ENCODE measurements around the gene NEDD4L.
"Not testable (repeated sequence)": the region's sequence is repeated elsewhere in the genome, so short reads cannot be mapped to it uniquely, and the experiment has no call there.

Gene NEDD4L

DNA sequence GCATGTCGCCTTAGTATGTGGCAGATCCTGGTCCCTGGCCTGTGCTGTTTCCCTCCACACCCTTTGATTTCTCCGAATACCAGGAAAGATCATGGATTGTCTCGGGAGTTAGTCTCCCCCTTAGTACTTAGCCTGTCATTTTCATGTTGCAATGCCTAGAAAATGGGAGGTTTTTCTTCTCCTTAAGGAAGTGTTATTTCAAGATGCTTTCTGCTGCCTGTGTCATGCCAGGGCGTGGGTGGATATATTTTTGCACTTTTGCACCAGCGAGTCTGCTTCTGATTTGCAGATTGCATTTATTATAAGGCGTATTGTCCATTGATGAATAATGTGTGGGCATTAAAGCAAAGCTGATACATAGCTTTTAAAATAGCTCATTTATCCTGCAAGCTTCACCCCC, 223.5 kb downstream of the NEDD4L start:
- Mint-ChIP-seq H3K27me3 (ENCODE audit: low read depth) (peaks cover 5% of the 10 kb centered on the region), H3K4me1 (ENCODE audit: low read depth) (peaks cover 2% of the 10 kb centered on the region), H3K9me3 (no peaks in the 10 kb centered on the region), H3K27ac (no peak overlapping the region), H3K36me3 (ENCODE audit: low read depth) (no peaks in the 10 kb centered on the region), H3K4me3 (no peak overlapping the region)
- no peak for DNase-seq (ENCODE audit: low spot score)

DNA sequence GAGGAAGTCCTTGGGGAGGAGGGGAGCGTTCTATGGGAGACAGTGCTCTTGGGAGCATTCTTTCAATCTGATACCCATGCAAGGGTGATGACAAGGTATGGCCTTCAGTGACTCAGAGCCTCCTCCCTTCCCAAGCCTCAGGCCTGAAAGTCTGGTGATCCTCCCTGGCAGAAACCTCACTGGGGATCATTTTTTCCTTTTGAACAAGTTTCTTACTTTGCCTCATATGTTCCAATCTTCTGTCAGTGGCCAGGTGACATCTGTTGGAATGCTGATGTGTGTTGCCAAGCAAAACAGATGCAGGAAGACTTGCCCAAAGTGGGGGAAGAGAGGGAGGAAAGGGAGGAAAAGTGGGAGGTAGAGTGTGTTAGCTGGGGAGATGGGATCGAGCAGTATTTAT, 224.8 kb downstream of the NEDD4L start:
- Mint-ChIP-seq H3K36me3 (ENCODE audit: low read depth) (no peaks in the 10 kb centered on the region), H3K27me3 (ENCODE audit: low read depth) (peaks cover 5% of the 10 kb centered on the region), H3K9me3 (no peaks in the 10 kb centered on the region), H3K27ac (no peak overlapping the region), H3K4me1 (ENCODE audit: low read depth) (peaks cover 5% of the 10 kb centered on the region), H3K4me3 (no peak overlapping the region)
- no peak for DNase-seq (ENCODE audit: low spot score)

DNA sequence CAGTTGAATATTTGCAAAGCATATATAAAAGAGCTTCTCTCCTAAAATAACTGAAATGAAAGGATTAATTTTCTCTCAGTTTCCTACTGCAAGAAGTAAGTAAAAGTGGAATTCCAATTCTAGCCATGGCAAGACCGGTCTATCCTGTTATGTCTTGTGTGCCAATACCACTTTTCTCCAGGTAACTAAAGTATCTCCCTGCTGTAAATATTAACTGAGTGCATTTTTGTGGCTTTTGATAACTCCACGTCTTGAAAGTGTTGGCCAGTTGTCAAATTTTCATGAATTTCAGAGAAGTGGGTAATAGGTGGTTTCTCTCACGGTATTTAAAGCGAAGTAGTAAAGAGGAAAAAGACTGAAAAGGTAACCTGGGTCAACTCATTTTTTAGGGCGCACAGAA, 225.9 kb downstream of the NEDD4L start:
- Mint-ChIP-seq H3K4me3 (no peak overlapping the region), H3K9me3 (no peaks in the 10 kb centered on the region), H3K27me3 (ENCODE audit: low read depth) (peaks cover 5% of the 10 kb centered on the region), H3K36me3 (ENCODE audit: low read depth) (no peaks in the 10 kb centered on the region), H3K27ac (no peak overlapping the region), H3K4me1 (ENCODE audit: low read depth) (peaks cover 5% of the 10 kb centered on the region)
- DNase-seq (ENCODE audit: low spot score): no peak

DNA sequence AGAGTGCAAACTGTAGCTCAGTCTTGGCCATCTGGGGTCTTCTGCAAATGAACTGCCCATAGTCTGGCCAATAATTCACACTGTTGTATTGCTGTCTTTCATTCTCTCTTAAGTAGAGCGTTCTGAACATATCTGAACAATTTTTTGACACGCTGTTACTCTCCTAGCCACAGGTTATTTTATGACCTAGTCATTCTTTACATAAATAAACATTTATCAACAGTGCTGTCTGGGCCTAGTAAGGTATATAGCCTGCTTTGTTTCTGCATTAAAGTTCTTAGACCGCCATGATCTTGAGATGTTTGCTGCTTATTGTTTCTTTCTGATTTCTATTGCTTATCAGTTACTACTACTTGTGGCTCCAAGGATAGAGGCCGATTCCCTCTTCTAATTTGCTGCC, 226.4 kb downstream of the NEDD4L start:
- peaks cover 5% of the 10 kb centered on the region for H3K4me1 Mint-ChIP-seq (ENCODE audit: low read depth)
- no peaks in the 10 kb centered on the region for H3K9me3 Mint-ChIP-seq
- H3K4me3 Mint-ChIP-seq: no peak overlapping the region
- H3K27ac Mint-ChIP-seq: no peak overlapping the region
- DNase-seq (ENCODE audit: low spot score): no peak
- peaks cover 5% of the 10 kb centered on the region for H3K27me3 Mint-ChIP-seq (ENCODE audit: low read depth)
- no peaks in the 10 kb centered on the region for H3K36me3 Mint-ChIP-seq (ENCODE audit: low read depth)

DNA sequence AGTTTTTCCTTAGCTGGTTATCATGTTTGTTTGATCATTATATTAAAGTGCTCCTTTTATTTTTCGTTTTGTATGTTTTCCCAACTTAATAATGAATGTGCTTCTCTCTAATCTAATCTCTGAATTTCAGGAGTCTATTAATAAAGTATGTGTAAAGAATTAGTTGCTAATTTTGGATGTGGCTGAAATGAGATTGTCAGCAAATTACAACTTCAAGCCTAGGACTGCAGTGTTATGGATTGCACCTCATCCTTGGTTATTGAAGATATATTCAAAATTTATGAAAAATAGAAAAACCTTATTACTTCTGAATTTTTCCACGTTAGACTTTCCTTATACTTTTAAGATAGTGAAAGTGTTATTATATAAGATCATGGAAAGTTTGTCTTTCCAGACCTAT, 227.7 kb downstream of the NEDD4L start:
- peaks cover 5% of the 10 kb centered on the region for H3K27me3 Mint-ChIP-seq (ENCODE audit: low read depth)
- H3K27ac Mint-ChIP-seq: no peak overlapping the region
- H3K9me3 Mint-ChIP-seq: no peaks in the 10 kb centered on the region
- DNase-seq (ENCODE audit: low spot score): no peak
- no peak overlapping the region for H3K4me3 Mint-ChIP-seq
- H3K36me3 Mint-ChIP-seq (ENCODE audit: low read depth): no peaks in the 10 kb centered on the region
- H3K4me1 Mint-ChIP-seq (ENCODE audit: low read depth): peaks cover 5% of the 10 kb centered on the region

DNA sequence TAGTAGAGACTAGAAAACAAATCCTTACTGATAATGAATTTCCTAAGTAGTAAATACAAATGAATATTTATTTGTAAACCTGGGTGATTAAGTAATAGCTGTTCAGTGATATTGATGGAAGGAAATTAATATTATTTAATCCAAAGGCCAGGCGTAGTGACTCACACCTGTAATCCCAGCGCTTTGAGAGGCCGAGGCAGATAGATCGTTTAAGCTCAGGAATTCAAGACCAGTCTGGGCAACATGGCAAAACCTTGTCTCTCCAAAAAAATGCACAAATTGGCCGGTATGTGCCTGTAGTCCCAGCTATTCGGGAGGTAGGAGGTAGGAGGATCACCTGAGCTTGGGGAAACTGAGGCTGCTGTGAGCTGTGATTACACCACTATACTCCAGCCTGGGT, 228.2 kb downstream of the NEDD4L start:
- Mint-ChIP-seq H3K27me3 (ENCODE audit: low read depth) (peaks cover 5% of the 10 kb centered on the region), H3K27ac (no peak overlapping the region), H3K36me3 (ENCODE audit: low read depth) (no peaks in the 10 kb centered on the region), H3K4me1 (ENCODE audit: low read depth) (peaks cover 5% of the 10 kb centered on the region), H3K4me3 (no peak overlapping the region), H3K9me3 (no peaks in the 10 kb centered on the region)
- DNase-seq (ENCODE audit: low spot score): no peak

DNA sequence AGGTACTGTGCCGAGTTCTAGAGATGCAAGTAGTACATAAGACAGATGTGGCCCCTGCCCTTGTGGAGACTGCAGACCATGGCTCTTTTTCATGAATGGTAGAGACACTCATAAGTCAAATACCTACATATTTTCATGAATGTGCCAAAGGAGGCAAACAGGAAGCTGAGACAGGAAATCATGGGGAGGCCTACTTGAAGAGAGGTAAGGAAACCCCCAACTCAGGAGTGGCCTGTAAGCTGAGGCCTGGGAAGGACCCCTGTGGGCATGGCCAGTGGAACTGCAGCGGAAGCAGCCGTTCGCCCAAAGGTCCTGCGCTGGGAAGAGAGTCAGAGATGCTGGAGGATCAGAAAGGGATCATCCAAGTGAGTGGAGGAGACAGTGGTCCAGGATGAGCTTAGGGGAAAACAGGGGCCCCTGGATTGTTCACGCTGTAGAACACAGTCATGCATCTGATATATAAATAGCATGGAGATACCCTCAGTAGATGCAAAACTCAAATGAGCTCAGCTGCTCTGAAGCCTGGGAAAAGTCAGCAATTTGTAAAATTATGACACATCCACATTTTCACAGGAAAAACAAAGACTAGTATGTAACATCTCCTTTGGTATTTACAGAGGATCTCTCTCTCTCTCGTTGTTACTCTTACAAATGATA, 228.9 kb downstream of the NEDD4L start:
- DNase-seq (ENCODE audit: low spot score): no peak
- peaks cover 5% of the 10 kb centered on the region for H3K4me1 Mint-ChIP-seq (ENCODE audit: low read depth)
- H3K27me3 Mint-ChIP-seq (ENCODE audit: low read depth): peaks cover 5% of the 10 kb centered on the region
- H3K9me3 Mint-ChIP-seq: no peaks in the 10 kb centered on the region
- no peak overlapping the region for H3K27ac Mint-ChIP-seq
- H3K36me3 Mint-ChIP-seq (ENCODE audit: low read depth): no peaks in the 10 kb centered on the region
- H3K4me3 Mint-ChIP-seq: no peak overlapping the region

DNA sequence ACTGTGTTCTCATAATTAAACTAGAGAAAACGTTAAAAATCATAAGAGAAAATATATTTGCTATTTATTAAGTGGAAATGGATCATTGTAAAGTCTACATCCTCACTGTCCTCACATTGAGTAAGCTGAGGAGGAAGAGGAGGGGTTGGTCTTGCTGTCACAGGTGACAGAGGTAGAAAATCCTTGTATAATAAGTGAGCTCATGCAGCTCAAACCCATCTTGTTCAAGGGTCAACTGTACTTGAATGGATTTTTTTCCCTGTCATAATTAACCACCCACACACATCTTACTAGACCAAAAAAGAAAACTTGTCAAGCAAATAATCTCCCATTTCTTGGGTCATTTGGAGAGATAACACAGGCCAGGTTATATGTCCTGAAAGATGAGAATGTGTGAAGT, 231.2 kb downstream of the NEDD4L start:
- Mint-ChIP-seq H3K36me3 (ENCODE audit: low read depth) (no peaks in the 10 kb centered on the region), H3K27me3 (ENCODE audit: low read depth) (peaks cover 3% of the 10 kb centered on the region), H3K9me3 (no peaks in the 10 kb centered on the region), H3K27ac (no peak overlapping the region), H3K4me1 (ENCODE audit: low read depth) (peaks cover 5% of the 10 kb centered on the region), H3K4me3 (no peak overlapping the region)
- DNase-seq (ENCODE audit: low spot score): no peak

DNA sequence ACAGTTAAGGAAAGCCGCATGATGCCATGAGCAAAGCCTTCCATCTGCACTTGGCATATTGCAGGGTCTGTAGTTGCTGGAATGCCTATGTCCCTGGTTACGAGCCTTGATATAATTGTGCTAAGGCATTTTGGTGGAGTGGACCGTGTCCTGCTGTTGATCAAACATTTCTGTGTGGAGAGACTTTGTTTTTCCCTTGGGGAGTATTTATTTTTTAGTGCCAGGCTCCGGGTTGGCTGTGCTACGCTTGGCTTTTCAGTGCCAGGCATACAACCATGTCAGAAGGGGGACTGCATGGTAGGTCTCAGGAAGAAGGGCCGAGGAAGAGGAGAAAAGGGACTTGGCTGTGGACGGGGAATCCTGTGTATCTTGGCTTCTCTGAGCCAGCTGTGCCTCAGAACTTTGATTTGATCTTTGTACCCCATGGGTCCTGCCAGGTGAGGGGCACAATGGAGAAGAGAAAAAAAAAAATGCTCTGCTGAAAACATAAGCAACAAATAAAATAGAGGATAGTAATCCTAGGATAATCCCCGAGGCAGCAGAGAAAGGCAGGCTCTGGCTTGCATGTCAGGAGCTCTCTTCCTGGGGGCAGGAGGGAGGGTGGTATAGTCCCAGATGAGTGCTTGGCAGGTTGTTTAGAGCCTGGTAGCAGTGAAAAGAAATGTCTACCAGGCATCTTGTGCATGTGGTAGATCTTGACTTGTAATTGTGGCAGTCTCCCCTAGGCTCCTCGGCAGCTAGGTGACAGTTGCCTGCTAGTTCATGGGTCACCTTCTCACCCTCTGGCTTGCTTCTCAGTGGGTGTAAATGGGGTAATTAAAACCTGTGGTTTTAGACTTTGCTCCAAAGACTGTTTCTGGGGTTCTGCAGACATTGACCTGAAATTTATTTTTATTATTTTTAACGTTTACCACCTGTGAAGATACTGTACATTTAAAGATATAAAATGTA, 233.0 kb downstream of the NEDD4L start:
- no peak overlapping the region for H3K4me3 Mint-ChIP-seq
- H3K27me3 Mint-ChIP-seq (ENCODE audit: low read depth): no peaks in the 10 kb centered on the region
- no peaks in the 10 kb centered on the region for H3K9me3 Mint-ChIP-seq
- H3K4me1 Mint-ChIP-seq (ENCODE audit: low read depth): peaks cover 5% of the 10 kb centered on the region
- DNase-seq (ENCODE audit: low spot score): no peak
- no peak overlapping the region for H3K27ac Mint-ChIP-seq
- no peaks in the 10 kb centered on the region for H3K36me3 Mint-ChIP-seq (ENCODE audit: low read depth)

DNA sequence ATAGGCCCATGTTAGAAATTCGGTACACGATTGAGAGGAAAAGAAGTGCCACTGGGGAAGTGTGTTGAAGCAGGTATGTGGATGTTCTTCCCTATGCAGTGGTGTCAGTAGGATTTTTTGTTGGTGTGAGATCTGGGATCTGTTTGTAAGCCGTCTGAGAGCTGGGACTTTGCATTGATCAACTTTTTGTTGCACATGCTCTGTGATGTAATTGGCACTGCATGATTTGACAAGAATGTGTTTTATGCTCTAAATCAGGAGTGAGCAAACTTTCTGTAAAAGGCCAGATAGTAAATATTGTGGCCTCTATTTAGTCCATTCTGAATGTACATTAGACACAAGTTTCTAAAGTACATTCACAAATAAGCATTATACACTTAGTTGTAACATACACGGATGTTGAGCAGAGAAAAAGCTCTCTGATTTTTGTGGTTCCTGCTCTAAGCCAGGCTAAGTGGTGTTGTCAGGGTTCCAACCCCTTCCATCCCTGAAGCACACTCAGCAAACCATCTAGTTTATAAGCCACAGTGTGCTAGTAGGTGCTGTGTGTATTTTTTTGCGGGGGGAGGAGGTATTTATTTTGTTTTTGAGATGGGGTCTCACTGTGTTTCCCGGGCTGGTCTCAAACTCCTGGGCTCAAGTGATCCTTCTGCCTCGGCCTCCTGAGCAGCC, 235.6 kb downstream of the NEDD4L start:
- Mint-ChIP-seq H3K4me1 (ENCODE audit: low read depth) (no peaks in the 10 kb centered on the region), H3K27me3 (ENCODE audit: low read depth) (peaks cover 5% of the 10 kb centered on the region), H3K27ac (no peak overlapping the region), H3K4me3 (no peak overlapping the region), H3K36me3 (ENCODE audit: low read depth) (no peaks in the 10 kb centered on the region), H3K9me3 (no peaks in the 10 kb centered on the region)
- no peak for DNase-seq (ENCODE audit: low spot score)

DNA sequence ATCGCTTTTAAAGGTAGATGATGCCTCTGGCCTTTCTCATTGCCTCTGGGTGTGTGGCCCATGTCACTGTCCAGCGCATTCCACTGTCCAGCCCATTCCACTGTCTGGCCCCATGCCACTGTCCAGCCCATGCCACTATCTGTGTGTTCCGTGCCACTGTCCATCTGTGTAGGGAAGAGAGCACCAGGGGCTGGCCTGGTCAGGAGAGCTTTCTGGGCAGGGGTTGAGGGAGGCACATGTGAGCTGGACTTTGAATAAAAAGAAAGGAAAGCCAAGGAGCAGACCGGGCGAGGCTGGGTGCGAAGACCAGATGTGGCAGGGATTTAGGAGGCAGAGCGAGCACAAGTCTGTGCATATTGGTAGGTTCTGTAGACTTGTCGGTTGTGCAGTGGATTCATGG, 236.2 kb downstream of the NEDD4L start:
- Mint-ChIP-seq H3K9me3 (no peaks in the 10 kb centered on the region), H3K4me1 (ENCODE audit: low read depth) (no peaks in the 10 kb centered on the region), H3K27ac (no peak overlapping the region), H3K4me3 (no peak overlapping the region), H3K36me3 (ENCODE audit: low read depth) (no peaks in the 10 kb centered on the region), H3K27me3 (ENCODE audit: low read depth) (peaks cover 10% of the 10 kb centered on the region)
- DNase-seq (ENCODE audit: low spot score): no peak

DNA sequence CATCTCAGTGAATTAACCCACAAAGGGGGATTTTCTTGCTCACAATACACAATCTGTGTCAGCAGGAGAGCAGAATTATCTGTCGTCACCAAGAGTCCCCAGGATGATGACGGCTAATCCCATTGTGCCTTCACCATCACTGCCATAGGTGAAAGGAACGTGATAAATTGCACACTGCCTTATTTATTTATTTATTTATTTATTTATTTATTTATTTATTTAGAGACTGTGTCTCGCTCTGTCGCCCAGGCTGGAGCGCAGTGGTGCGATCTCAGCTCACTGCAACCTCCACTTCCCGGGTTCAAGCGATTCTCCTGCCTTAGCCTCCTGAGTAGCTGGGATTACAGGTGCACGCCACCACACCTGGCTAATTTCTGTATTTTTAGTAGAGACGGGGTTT, 238.8 kb downstream of the NEDD4L start:
- not testable (repeated sequence) for H3K27ac Mint-ChIP-seq; H3K4me1 Mint-ChIP-seq (ENCODE audit: low read depth); DNase-seq (ENCODE audit: low spot score)

DNA sequence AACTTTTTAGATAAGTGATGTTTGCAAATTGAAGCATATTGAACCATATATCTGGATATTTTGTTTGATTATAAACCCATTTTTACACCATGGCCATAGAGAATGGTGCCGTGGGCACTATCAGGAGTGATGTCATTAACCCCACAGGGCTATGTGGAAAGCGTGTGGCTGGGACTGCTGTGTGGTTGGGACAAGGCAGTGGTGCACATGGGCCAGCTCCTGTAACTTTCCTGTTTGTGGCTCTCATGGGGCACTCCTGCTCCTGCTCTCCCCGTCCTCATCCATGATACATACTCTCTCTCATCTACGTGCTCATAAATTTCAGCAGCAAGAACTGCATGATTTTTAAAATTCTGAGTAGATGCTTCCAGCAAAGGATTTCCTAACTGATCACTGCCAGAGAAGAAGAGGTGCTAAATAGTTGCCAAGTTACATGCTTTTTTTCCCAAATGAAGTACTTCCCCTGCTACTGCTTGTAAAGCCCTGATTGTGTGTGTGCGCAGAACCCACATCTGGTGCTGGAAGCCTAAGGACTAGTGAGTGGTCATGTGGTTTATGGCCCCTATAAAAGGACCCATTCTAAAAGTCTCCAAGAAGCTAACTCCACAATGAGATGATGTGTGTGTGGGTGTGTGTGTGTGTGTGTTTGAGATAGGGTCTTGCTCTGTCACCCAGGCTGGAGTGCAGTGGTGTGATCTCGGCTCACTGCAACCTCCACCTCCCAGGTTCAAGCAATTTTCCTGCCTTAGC, 240.8 kb downstream of the NEDD4L start:
- Mint-ChIP-seq H3K9me3 (no peaks in the 10 kb centered on the region), H3K27ac (no peak overlapping the region), H3K27me3 (ENCODE audit: low read depth) (peaks cover 22% of the 10 kb centered on the region), H3K4me1 (ENCODE audit: low read depth) (no peaks in the 10 kb centered on the region), H3K4me3 (no peak overlapping the region), H3K36me3 (ENCODE audit: low read depth) (no peaks in the 10 kb centered on the region)
- DNase-seq (ENCODE audit: low spot score): no peak

More for the DNA sequence above, 238.8 kb downstream of the NEDD4L start:
- not testable (repeated sequence) for H3K9me3 Mint-ChIP-seq; H3K36me3 Mint-ChIP-seq (ENCODE audit: low read depth); H3K4me3 Mint-ChIP-seq
- H3K27me3 Mint-ChIP-seq (ENCODE audit: low read depth): peaks cover 20% of the 10 kb centered on the region
